HepG2 (cell line): ENCODE data around the gene MDFIC. TPM values are rescaled to one million over a fixed set of nuclear protein-coding genes. Genes with fewer than 3 reads are reported as not detected.

Experiments
- ATAC-seq: fragments of 200-7000 bp; cut with Tn5 transposase; 3 replicates; pipeline ENCODE4 v1.9.1; 2020; ENCODE audit warnings: mild to moderate bottlenecking, moderate library complexity
- BruUV-seq: library from RNA; stranded (reverse); fragments of 400-500 nt; replicated peaks from 2 replicates; lab custom pipeline; 2021; lab: Mats Ljungman, UMichigan
- CTCF ChIA-PET: fragments of 300-600 bp; formaldehyde crosslinking; extraction: SDS; loops from one replicate; lab custom pipeline; 2021; ENCODE audit warnings: low total read pairs, inconsistent platforms, low intra/inter-chr PET ratio; lab: Yijun Ruan, JAX
- POLR2A ChIA-PET: fragments of 350-600 bp; sonication (Branson Sonifier 250); formaldehyde crosslinking; loops from one replicate; lab custom pipeline; 2020; ENCODE audit warnings: antibody characterized with exemption, inconsistent platforms; lab: Yijun Ruan, JAX
- DNase-seq: peaks from one replicate; pipeline ENCODE4 v3.0.0-alpha.2; 2015; ENCODE audit warnings: low spot score
- FAIRE-seq: peaks from 3 replicates; lab custom pipeline; 2011; peaks lifted over from hg19 to GRCh38; lab: Jason Lieb, UNC
- H2AFZ ChIP-seq: one replicate; pipeline ENCODE4 v1.6.1; 2011; ENCODE audit warnings: low read length, inconsistent platforms
- H3K27ac ChIP-seq: fragments of 300-600 bp; 3 replicates; pipeline ENCODE4 v1.8.0; 2011; ENCODE audit warnings: mixed run types, mild to moderate bottlenecking, mixed read lengths, low read length, inconsistent platforms; ENCODE audit not compliant: insufficient read depth; ENCODE audit errors: extremely low read length
- H3K27me3 ChIP-seq, 2 experiments: fragments of 200-600 bp in 1 of 2; 2 replicates in 1 of 2; 3 replicates in 1 of 2; pipeline versions ENCODE4 v1.6.0 to v1.8.0; 2011; ENCODE audit warnings: low read length in 2 of 2, mild to moderate bottlenecking in 2 of 2, moderate library complexity in 2 of 2, inconsistent platforms in 1 of 2; ENCODE audit not compliant: insufficient read depth in 2 of 2, control insufficient read depth in 1 of 2
- H3K36me3 ChIP-seq, 2 experiments: fragments of 200-600 bp in 1 of 2; replicated peaks in 1 of 2; 2 replicates in 1 of 2; 3 replicates in 1 of 2; pipeline versions ENCODE4 v1.5.1 to v1.8.0; 2011; ENCODE audit warnings: low read length in 2 of 2, inconsistent platforms in 1 of 2; ENCODE audit not compliant: insufficient read depth in 2 of 2, control insufficient read depth in 1 of 2
- H3K4me1 ChIP-seq: 2 replicates; pipeline ENCODE4 v1.5.1; 2012; ENCODE audit warnings: low read length, inconsistent platforms; ENCODE audit not compliant: insufficient read depth
- H3K4me2 ChIP-seq: 2 replicates; pipeline ENCODE4 v1.6.0; 2011; ENCODE audit warnings: low read depth, low read length, inconsistent platforms
- H3K4me3 ChIP-seq, 3 experiments: fragments of 200-600 bp in 1 of 3; sonication (generic), shearing (Covaris generic) in 1 of 3; replicated peaks in 1 of 3; 2 replicates each; pipeline ENCODE4 v1.5.1; 2011 to 2016; ENCODE audit warnings: low read length in 3 of 3, inconsistent platforms in 2 of 3, low read depth in 2 of 3, mild to moderate bottlenecking in 2 of 3, control low read depth in 1 of 3, mixed read lengths in 1 of 3; ENCODE audit not compliant: insufficient read depth in 1 of 3
- H3K79me2 ChIP-seq: one replicate; pipeline ENCODE4 v1.6.1; 2011; ENCODE audit warnings: low read length, inconsistent platforms; ENCODE audit not compliant: insufficient read depth
- H3K9ac ChIP-seq: 2 replicates; pipeline ENCODE4 v1.6.0; 2011; ENCODE audit warnings: mild to moderate bottlenecking, low read depth, low read length, inconsistent platforms; ENCODE audit not compliant: insufficient read depth
- H3K9me3 ChIP-seq: 2 replicates; pipeline ENCODE4 v1.5.1; 2012; ENCODE audit warnings: mild to moderate bottlenecking, low read length
- H4K20me1 ChIP-seq: 2 replicates; pipeline ENCODE4 v1.6.0; 2011; ENCODE audit warnings: inconsistent platforms, mild to moderate bottlenecking, low read length, moderate library complexity; ENCODE audit not compliant: insufficient read depth
- LCORL ChIP-seq, 2 experiments: fragments of 450-650 bp in 1 of 2; sonication (generic) in 1 of 2; formaldehyde crosslinking in 1 of 2; IDR thresholded peaks; 2 replicates each; pipeline versions ENCODE4 v1.5.0 to v1.6.1; 2017 to 2020; ENCODE audit warnings: antibody characterized with exemption in 1 of 2, missing genetic modification reagents in 1 of 2
- POGK ChIP-seq: sonication (generic); formaldehyde crosslinking; conservative IDR thresholded peaks from 2 replicates; pipeline ENCODE4 v1.8.0; 2022; ENCODE audit warnings: mild to moderate bottlenecking, moderate library complexity, missing genetic modification reagents
- PRPF4 ChIP-seq: fragments of 200-400 bp; formaldehyde crosslinking; IDR thresholded peaks from 2 replicates; pipeline ENCODE4 v1.6.1; 2016; ENCODE audit warnings: low read length, low read depth; ENCODE audit not compliant: poor library complexity, severe bottlenecking
- SMAD1 ChIP-seq: sonication (generic); formaldehyde crosslinking; IDR thresholded peaks from 2 replicates; pipeline ENCODE4 v1.4.0; 2020; ENCODE audit warnings: missing genetic modification reagents, low read depth, mild to moderate bottlenecking, borderline replicate concordance
- SMARCE1 ChIP-seq: fragments of 450-650 bp; IDR thresholded peaks from 2 replicates; pipeline ENCODE4 v1.6.1; 2017; ENCODE audit warnings: borderline replicate concordance
- ZBTB33 ChIP-seq: sonication (generic); formaldehyde crosslinking; IDR thresholded peaks from 2 replicates; pipeline ENCODE4 v1.4.0; 2020; ENCODE audit warnings: missing genetic modification reagents
- ZFP90 ChIP-seq: sonication (generic); formaldehyde crosslinking; IDR thresholded peaks from 2 replicates; pipeline ENCODE4 v1.8.0; 2022; ENCODE audit warnings: missing genetic modification reagents, mild to moderate bottlenecking, inconsistent platforms, borderline replicate concordance
- ZNF496 ChIP-seq: sonication (generic); formaldehyde crosslinking; IDR thresholded peaks from 2 replicates; pipeline ENCODE4 v1.8.1; 2023; ENCODE audit warnings: mild to moderate bottlenecking, moderate library complexity, missing genetic modification reagents; ENCODE audit not compliant: insufficient replicate concordance
- ZNF501 ChIP-seq: sonication (generic); formaldehyde crosslinking; IDR thresholded peaks from 2 replicates; pipeline ENCODE4 v1.5.1; 2020; ENCODE audit warnings: mild to moderate bottlenecking, moderate library complexity, missing genetic modification reagents
- WGBS: methylation state at CpG from one replicate; pipeline ENCODE4 v1.1.6; 2017; ENCODE audit warnings: low lambda C conversion rate; 5-methylcytosine and 5-hydroxymethylcytosine counted together
- in situ Hi-C: cut with HindIII; loops from 2 replicates; pipeline ENCODE4 v1.10.0; 2017; ENCODE audit warnings: low pct_unique_long_range_greater_than_20kb; ENCODE audit not compliant: extremely low pct_ligation_motif_present
- intact Hi-C: fragments of 100-400 bp; cut with micrococcal nuclease; formaldehyde crosslinking; loops from one replicate; pipeline ENCODE4 v1.10.0; 2022; ENCODE audit not compliant: unreplicated experiment
- polyA plus RNA-seq, 8 experiments: library from polyadenylated mRNA; depleted of rRNA in 3 of 8; stranded (reverse) in 7 of 8; unstranded in 1 of 8; fragments of >200 nt; fragmentation: Illumina TruSeq in 4 of 8; extraction: Trizol in 4 of 8; gene quantifications; 2 replicates each; pipeline versions ENCODE4 v1.2.1 to v1.2.3, GENCODE V29; 2011 to 2016; ENCODE audit warnings: low read depth in 4 of 8, missing spikeins in 1 of 8, mixed read lengths in 1 of 8; ENCODE audit not compliant: insufficient read depth in 1 of 8
- total RNA-seq, 5 experiments: library from RNA; depleted of rRNA; stranded (reverse); fragments of >200 nt; fragmentation: Illumina TruSeq; extraction: Trizol; gene quantifications; 2 replicates each; pipeline ENCODE4 v1.2.3, GENCODE V29; 2016; ENCODE audit warnings: low read depth in 1 of 5

The MDFIC gene
- total and polyA plus RNA-seq, 2 of the 13 experiments (the other 11 are each of a cell fraction or from before 2014, with no cell fraction given) = 0.13 TPM; not detected in 1

- H3K4me1 ChIP-seq = no peaks in the 10 kb centered on the region
- H3K4me3 ChIP-seq = no peak overlapping the region
- FAIRE-seq (no peak), DNase-seq (no peak), ATAC-seq (no peak)
- H3K36me3 ChIP-seq = no peaks in the 10 kb centered on the region
- ChIA-PET POLR2A (no interaction called here), CTCF (no interaction called here)
- in situ Hi-C loops (no loop called here), intact Hi-C loops (no loop called here)
- H2AFZ ChIP-seq = no peak overlapping the region
- TF ChIP-seq SMARCE1 = no peak
- no peak for TF ChIP-seq SMAD1 (CRISPR knock-in tag)
- no peak for TF ChIP-seq ZNF496 (CRISPR knock-in tag)
- no peak overlapping the region for H3K4me2 ChIP-seq
- H3K27ac ChIP-seq = no peak overlapping the region
- no peaks in the 10 kb centered on the region for H3K79me2 ChIP-seq
- no peaks in the 10 kb centered on the region for H4K20me1 ChIP-seq
- H3K27me3 ChIP-seq = no peaks in the 10 kb centered on the region
- no peak overlapping the region for H3K9ac ChIP-seq
- 68% methylated on average over 1 of the region's 1 CpG for WGBS
- no TSS peak for BruUV-seq
- H3K9me3 ChIP-seq = no peaks in the 10 kb centered on the region
Observed at GRCh38 chr7:114988026-114988425, 66.1 kb downstream of the MDFIC start.

GRCh38 chr7:114988755-114989375 lies 67.0 kb downstream of the MDFIC start:
- CTCF ChIA-PET = no interaction called here
- no peak for ATAC-seq
- no peak for DNase-seq
- Histone ChIP-seq H3K27me3 (no peaks in the 10 kb centered on the region), H3K4me3 (no peak overlapping the region), H3K27ac (no peak overlapping the region), H3K9me3 (no peaks in the 10 kb centered on the region), H3K4me1 (no peaks in the 10 kb centered on the region), H3K79me2 (no peaks in the 10 kb centered on the region), H3K9ac (no peak overlapping the region), H2AFZ (no peak overlapping the region), H3K4me2 (no peak overlapping the region), H3K36me3 (no peaks in the 10 kb centered on the region), H4K20me1 (no peaks in the 10 kb centered on the region)
- 22% methylated on average over 2 of the region's 2 CpGs for WGBS
- BruUV-seq = no TSS peak
- no peak for FAIRE-seq
- in situ Hi-C loops = no loop called here
- intact Hi-C loops = no loop called here
- TF ChIP-seq PRPF4 (no peak), POGK (CRISPR knock-in tag) (no peak), LCORL (IDR thresholded peaks at IDR 0.05) (no peak), LCORL (CRISPR knock-in tag; IDR thresholded peaks at IDR 0.05) (no peak), ZBTB33 (CRISPR knock-in tag) (no peak), ZFP90 (no peak), ZNF501 (CRISPR knock-in tag) (no peak)
- POLR2A ChIA-PET = no interaction called here
